Measurements from ENCODE around the gene PTPRE.

Gene PTPRE

DNA sequence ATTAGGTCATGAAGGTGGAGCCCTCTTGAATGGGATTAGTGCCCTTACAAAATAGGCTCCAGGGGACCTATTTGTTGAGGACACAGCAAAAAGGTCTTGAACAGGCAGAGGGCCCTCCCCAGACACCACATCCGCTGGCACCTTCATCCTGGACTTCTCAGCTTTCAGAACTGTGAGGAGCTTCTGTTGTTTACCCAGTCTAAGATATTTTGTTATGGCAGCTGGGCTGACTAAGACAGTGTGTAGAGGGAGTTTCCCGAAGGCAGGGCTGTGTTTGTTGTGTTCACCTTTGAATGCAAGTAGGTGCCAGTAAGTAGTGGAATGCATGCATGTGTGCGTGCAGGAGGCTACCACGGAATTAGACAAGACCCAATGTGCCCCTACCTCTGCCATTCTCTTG lies 106.7 kb downstream of the PTPRE start:
- TF ChIP-seq, protein P1, sequence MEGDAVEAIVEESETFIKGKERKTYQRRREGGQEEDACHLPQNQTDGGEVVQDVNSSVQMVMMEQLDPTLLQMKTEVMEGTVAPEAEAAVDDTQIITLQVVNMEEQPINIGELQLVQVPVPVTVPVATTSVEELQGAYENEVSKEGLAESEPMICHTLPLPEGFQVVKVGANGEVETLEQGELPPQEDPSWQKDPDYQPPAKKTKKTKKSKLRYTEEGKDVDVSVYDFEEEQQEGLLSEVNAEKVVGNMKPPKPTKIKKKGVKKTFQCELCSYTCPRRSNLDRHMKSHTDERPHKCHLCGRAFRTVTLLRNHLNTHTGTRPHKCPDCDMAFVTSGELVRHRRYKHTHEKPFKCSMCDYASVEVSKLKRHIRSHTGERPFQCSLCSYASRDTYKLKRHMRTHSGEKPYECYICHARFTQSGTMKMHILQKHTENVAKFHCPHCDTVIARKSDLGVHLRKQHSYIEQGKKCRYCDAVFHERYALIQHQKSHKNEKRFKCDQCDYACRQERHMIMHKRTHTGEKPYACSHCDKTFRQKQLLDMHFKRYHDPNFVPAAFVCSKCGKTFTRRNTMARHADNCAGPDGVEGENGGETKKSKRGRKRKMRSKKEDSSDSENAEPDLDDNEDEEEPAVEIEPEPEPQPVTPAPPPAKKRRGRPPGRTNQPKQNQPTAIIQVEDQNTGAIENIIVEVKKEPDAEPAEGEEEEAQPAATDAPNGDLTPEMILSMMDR (IDR thresholded peaks at IDR 0.05; ENCODE audit: borderline replicate concordance, insufficient read depth, low read depth, low read length): no peak
- no peak overlapping the region for H3K4me3 ChIP-seq (ENCODE audit: low read depth, low read length)

DNA sequence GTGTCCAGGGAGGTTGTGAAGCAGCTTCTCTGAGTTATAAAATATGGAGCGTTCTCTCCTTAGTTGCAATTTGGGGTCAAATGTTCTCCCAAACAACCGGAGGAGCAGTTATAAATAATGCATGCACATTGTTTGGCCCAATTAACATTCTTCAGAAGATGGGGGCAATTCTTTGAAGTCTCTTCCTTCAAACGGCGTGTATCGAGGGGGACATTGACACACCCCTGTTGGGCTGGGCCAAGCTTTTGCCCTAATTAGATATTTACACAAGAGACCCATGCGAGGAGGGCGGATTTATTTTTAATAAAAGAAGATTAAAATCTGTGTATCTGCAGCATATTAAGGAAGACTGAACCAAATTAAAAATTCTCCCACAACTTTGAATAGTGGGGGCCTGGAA lies 107.3 kb downstream of the PTPRE start:
- H3K4me3 ChIP-seq (ENCODE audit: low read depth, low read length): no peak overlapping the region
- TF ChIP-seq, protein P1 (IDR thresholded peaks at IDR 0.05; ENCODE audit: borderline replicate concordance, insufficient read depth, low read depth, low read length): no peak

DNA sequence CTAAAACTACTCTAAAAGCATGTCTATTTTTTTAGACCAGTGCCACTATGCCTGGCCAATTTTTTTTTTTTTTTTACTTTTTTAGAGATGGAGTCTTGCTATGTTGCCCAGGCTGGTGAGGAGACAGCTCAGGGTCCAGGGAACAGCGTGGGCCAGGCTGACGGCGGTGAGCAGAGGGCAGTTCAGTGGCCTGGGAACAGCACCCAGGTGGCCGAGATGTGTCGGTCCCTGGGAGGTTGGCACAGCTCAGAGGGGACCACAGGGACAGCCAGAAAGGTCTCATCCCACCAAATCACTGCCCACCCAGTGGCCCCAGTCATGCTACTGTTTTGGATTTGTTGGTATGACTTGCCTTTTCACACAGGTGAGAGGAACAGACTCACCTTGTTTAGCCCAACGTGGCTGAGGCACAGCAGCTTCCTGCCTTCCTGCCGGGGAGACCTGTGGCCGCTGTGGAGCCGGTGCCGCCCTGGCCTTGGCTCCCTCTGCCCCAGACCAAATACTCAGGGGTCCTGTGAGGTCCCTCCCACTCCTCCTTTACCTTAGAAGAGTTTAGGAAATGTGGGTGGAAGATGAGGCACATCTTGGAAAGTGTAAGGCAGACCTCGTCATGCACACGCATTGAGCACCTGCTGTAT lies 109.6 kb downstream of the PTPRE start:
- TF ChIP-seq, protein P1 (IDR thresholded peaks at IDR 0.05; ENCODE audit: borderline replicate concordance, insufficient read depth, low read depth, low read length): no peak
- H3K4me3 ChIP-seq (ENCODE audit: low read depth, low read length): no peak overlapping the region

DNA sequence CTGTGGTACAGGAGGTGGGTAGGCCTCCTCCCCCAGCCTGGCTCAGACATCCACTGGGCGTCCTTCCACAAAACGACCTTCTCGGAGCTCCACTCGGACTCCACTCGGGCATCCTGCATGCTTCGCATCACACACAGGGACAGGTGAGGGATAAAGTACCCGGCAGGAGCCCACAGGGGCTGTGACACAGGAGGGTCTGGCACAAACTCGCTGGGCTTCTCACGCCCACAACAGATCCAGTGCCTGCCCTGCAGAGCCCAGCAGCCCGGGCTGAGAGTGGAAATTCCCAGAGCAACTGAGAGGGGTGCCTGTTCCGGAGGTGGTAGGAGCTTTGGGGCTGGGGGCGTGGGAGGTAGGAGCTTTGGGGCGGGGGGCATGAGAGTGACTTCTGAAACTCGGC lies 110.9 kb downstream of the PTPRE start:
- H3K4me3 ChIP-seq (ENCODE audit: low read depth, low read length): no peak overlapping the region
- TF ChIP-seq, protein P1 (IDR thresholded peaks at IDR 0.05; ENCODE audit: borderline replicate concordance, insufficient read depth, low read depth, low read length): no peak

DNA sequence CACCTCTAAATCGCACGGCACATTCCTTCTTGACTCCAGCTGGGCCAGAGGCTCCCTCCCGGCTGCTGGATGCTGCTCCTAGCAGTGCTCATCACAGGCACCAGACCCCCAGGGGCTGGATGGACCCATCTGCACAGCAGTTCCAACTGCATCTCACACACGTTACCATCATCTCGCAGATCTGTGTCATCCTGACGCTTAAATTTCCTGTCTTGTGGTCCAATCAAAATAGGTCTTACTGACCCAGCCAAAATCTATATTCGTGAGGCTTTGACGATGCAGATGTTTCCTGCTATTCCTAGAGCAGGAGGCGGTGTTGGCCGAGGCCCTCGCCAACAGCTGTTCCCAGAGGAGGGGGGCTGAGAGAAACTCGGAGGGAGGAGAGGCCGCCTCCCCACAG lies 111.3 kb downstream of the PTPRE start:
- H3K4me3 ChIP-seq (ENCODE audit: low read depth, low read length): no peak overlapping the region
- TF ChIP-seq, protein P1 (IDR thresholded peaks at IDR 0.05; ENCODE audit: borderline replicate concordance, insufficient read depth, low read depth, low read length): no peak

DNA sequence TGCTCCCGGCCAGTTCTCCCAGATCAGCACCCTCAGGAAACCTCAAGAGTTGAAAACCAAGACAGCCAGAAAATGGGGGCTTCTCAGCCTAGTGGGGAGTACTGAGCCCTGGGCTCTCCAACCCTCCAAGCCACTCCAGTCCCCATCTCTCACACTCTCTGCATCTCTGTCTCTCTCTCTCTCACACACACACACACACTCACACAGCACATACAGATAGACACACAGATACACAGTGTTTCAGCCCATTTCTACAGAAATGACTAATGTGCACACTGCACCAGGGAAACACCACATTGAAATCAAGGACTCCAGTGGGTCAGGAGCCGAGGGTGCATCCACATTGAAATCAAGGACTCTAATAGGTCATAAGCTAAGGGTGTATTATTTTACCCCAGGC lies 111.8 kb downstream of the PTPRE start:
- TF ChIP-seq, protein P1 (IDR thresholded peaks at IDR 0.05; ENCODE audit: borderline replicate concordance, insufficient read depth, low read depth, low read length): no peak
- H3K4me3 ChIP-seq (ENCODE audit: low read depth, low read length): no peak overlapping the region

Measured in GM12875 (cell line).